GM12878 (cell line): ENCODE measurements around the gene OSTC.

ENCODE experiments used
- BRCA1 ChIP-seq: IDR thresholded peaks from 2 replicates; pipeline ENCODE4 v1.6.1; 2011; ENCODE audit warnings: low read depth, low read length, improper control_type of control experiment
- CTCF ChIP-seq, 3 experiments: IDR thresholded peaks in 2 of 3; conservative IDR thresholded peaks in 1 of 3; 2 replicates each; pipeline ENCODE4 v1.5.1; 2011; ENCODE audit warnings: low read depth in 3 of 3, low read length in 3 of 3, mild to moderate bottlenecking in 3 of 3, control low read depth in 2 of 3, moderate library complexity in 2 of 3, inconsistent platforms in 1 of 3, mixed read lengths in 1 of 3; ENCODE audit not compliant: control insufficient read depth in 2 of 3, insufficient read depth in 1 of 3; ENCODE audit errors: extremely low read depth in 1 of 3
- MAX ChIP-seq: IDR thresholded peaks from 2 replicates; pipeline ENCODE4 v1.6.1; 2012; ENCODE audit warnings: low read depth, low read length, improper control_type of control experiment
- POLR2AphosphoS5 ChIP-seq: IDR thresholded peaks from 2 replicates; pipeline ENCODE4 v1.6.1; 2011; ENCODE audit warnings: mild to moderate bottlenecking, low read length, inconsistent platforms
- RCOR1 ChIP-seq: conservative IDR thresholded peaks from 2 replicates; pipeline ENCODE4 v1.6.1; 2012; ENCODE audit warnings: low read depth, low read length, improper control_type of control experiment
- USF2 ChIP-seq: IDR thresholded peaks from 2 replicates; pipeline ENCODE4 v1.6.1; 2011; ENCODE audit warnings: low read depth, low read length, improper control_type of control experiment, borderline replicate concordance

GRCh38 chr4:108607079-108607815 is 43.2 kb upstream of the OSTC start:
- TF ChIP-seq CTCF (IDR thresholded peaks at IDR 0.05 in 2 of 3, conservative IDR thresholded peaks at IDR 0.05 in 1 of 3; ENCODE audit: control insufficient read depth in 2 of 3, extremely low read depth in 1 of 3, insufficient read depth in 1 of 3, low read depth in 3 of 3, low read length in 3 of 3), result no peak
- no peak for TF ChIP-seq BRCA1
- no peak for TF ChIP-seq RCOR1
- TF ChIP-seq POLR2AphosphoS5, result no peak
- TF ChIP-seq MAX, result no peak
- TF ChIP-seq USF2, result no peak
